T-helper 9 cell (primary cell): Measurements from ENCODE around the gene B4GALT2.

Experiments
- DNase-seq: peaks from one replicate; pipeline ENCODE4 v3.0.0-alpha.2; 2020

B4GALT2 gene

GRCh38 chr1:43947061-43947873 is 31.7 kb upstream of the B4GALT2 start:
- DNase-seq, result no peak

GRCh38 chr1:43947874-43948437 is 31.1 kb upstream of the B4GALT2 start:
- DNase-seq, result no peak

- DNase-seq, result no peak
Measured at GRCh38 chr1:43949678-43950077, 29.3 kb upstream of the B4GALT2 start.

- DNase-seq, result no peak
Measured at GRCh38 chr1:43951021-43951985, 27.7 kb upstream of the B4GALT2 start.

GRCh38 chr1:43952731-43953346 is 26.2 kb upstream of the B4GALT2 start:
- no peak for DNase-seq

- DNase-seq, result no peak
Measured at GRCh38 chr1:43953361-43953760, 25.6 kb upstream of the B4GALT2 start.

- DNase-seq, result no peak
Measured at GRCh38 chr1:43954036-43954435, 25.0 kb upstream of the B4GALT2 start.

GRCh38 chr1:43956234-43956633 is 22.8 kb upstream of the B4GALT2 start:
- DNase-seq, result no peak

- DNase-seq, result no peak
Measured at GRCh38 chr1:43957407-43958040, 21.5 kb upstream of the B4GALT2 start.

GRCh38 chr1:43958351-43959255 is 20.4 kb upstream of the B4GALT2 start:
- DNase-seq, result no peak

GRCh38 chr1:43960798-43961197 is 18.2 kb upstream of the B4GALT2 start:
- no peak for DNase-seq

- no peak for DNase-seq
Measured at GRCh38 chr1:43961692-43962091, 17.3 kb upstream of the B4GALT2 start.

- no peak for DNase-seq
Measured at GRCh38 chr1:43962324-43962723, 16.7 kb upstream of the B4GALT2 start.

GRCh38 chr1:43963006-43963405 is 16.0 kb upstream of the B4GALT2 start:
- DNase-seq, result no peak

GRCh38 chr1:43963890-43964289 is 15.1 kb upstream of the B4GALT2 start:
- no peak for DNase-seq

GRCh38 chr1:43965316-43965715 is 13.7 kb upstream of the B4GALT2 start:
- no peak for DNase-seq

- no peak for DNase-seq
Measured at GRCh38 chr1:43968348-43968948, 10.6 kb upstream of the B4GALT2 start.

- DNase-seq, result no peak
Measured at GRCh38 chr1:43969416-43969745, 9.6 kb upstream of the B4GALT2 start.

- peak; percentile 92 for DNase-seq
Measured at GRCh38 chr1:43969746-43970466, 9.1 kb upstream of the B4GALT2 start, which contains the start of gene DPH2. Gene DPH2, plus strand, starts transcription at chr1:43970010. Its CDS starts 166 bp downstream, at chr1:43970176.

GRCh38 chr1:43970502-43970901 is 8.5 kb upstream of the B4GALT2 start:
- no peak for DNase-seq
